C4-2B (cell line): ENCODE results near the gene TOB1.

Experiments used
- H3K27ac ChIP-seq: fragments of 450-650 bp; 2 replicates; pipeline ENCODE4 v1.5.1; 2017
- CTCF ChIP-seq: fragments of 450-650 bp; conservative IDR thresholded peaks from 2 replicates; pipeline ENCODE4 v1.5.1; 2017; ENCODE audit warnings: mild to moderate bottlenecking
- ZFX ChIP-seq: fragments of 450-650 bp; IDR thresholded peaks from 2 replicates; pipeline ENCODE4 v1.6.1; 2017

TOB1 gene

GRCh38 chr17:50871898-50872297 is 5.7 kb upstream of the TOB1 start:
- no peak overlapping the region for H3K27ac ChIP-seq
- TF ChIP-seq CTCF (no peak), ZFX (no peak)

GRCh38 chr17:50871364-50871763 is 5.2 kb upstream of the TOB1 start:
- no peak for TF ChIP-seq ZFX
- H3K27ac ChIP-seq: no peak overlapping the region

- no peak for TF ChIP-seq CTCF
- no peak for TF ChIP-seq ZFX
- peak overlapping the region; percentile 29; the same call in 1 of the 2 replicates for H3K27ac ChIP-seq
Observed at GRCh38 chr17:50868602-50869001, 2.4 kb upstream of the TOB1 start.

- TF ChIP-seq CTCF (no peak), ZFX (no peak)
Observed at GRCh38 chr17:50868140-50868438, 1.9 kb upstream of the TOB1 start.

GRCh38 chr17:50867363-50868139 is 1.4 kb upstream of the TOB1 start:
- H3K27ac ChIP-seq: peak overlapping the region; percentile 99
- TF ChIP-seq CTCF (no peak), ZFX (peak; percentile 38; the same call in 1 of the 2 replicates)

More at GRCh38 chr17:50868140-50868438, 1.9 kb upstream of the TOB1 start:
- H3K27ac ChIP-seq: peak overlapping the region; percentile 99

GRCh38 chr17:50866950-50867362 is 802 bp upstream of the TOB1 start:
- TF ChIP-seq ZFX: peak; percentile 50; the same call in 1 of the 2 replicates
- TF ChIP-seq CTCF: no peak
- H3K27ac ChIP-seq: peak overlapping the region; percentile 99

- peak overlapping the region; percentile 99 for H3K27ac ChIP-seq
- TF ChIP-seq CTCF (no peak), ZFX (peak; percentile 64)
Observed at GRCh38 chr17:50865868-50866260, 290 bp downstream of the TOB1 start.
